K562 (cell line): ENCODE data around the gene POU3F1. TPM values are rescaled to one million over a fixed set of nuclear protein-coding genes. Genes with fewer than 3 reads are reported as not detected.

ENCODE experiments used
- BCL6 ChIP-seq: fragments of 250-450 bp; sonication (Bioruptor Pico); IDR thresholded peaks from 2 replicates; pipeline ENCODE4 v1.4.0; 2020
- CHD4 ChIP-seq: fragments of 200-600 bp; sonication (generic); IDR thresholded peaks from 3 replicates; pipeline ENCODE4 v1.6.1; 2012; ENCODE audit warnings: low read depth, mild to moderate bottlenecking, mixed read lengths, low read length, inconsistent platforms; ENCODE audit not compliant: insufficient read depth, insufficient replicate concordance, poor library complexity, severe bottlenecking
- CTBP1 ChIP-seq: fragments of 450-650 bp; IDR thresholded peaks from 2 replicates; pipeline ENCODE4 v1.6.1; 2016; ENCODE audit warnings: borderline replicate concordance
- GABPA ChIP-seq: fragments of 200-800 bp; sonication (Bioruptor generic); conservative IDR thresholded peaks from 2 replicates; pipeline ENCODE4 v1.6.1; 2016; ENCODE audit warnings: low read depth, missing genetic modification characterization, missing compliant biosample characterization
- HDAC8 ChIP-seq: fragments of 450-650 bp; IDR thresholded peaks from 2 replicates; pipeline ENCODE4 v1.6.1; 2016; ENCODE audit warnings: mild to moderate bottlenecking, missing genetic modification characterization, moderate library complexity, missing compliant biosample characterization
- LCOR ChIP-seq: sonication (generic); formaldehyde crosslinking; IDR thresholded peaks from 2 replicates; pipeline ENCODE4 v1.8.0; 2022; ENCODE audit warnings: mild to moderate bottlenecking, missing genetic modification reagents
- MEF2A ChIP-seq: IDR thresholded peaks from 2 replicates; pipeline ENCODE4 v1.6.1; 2011; ENCODE audit warnings: low read depth, mild to moderate bottlenecking, low read length, moderate library complexity; ENCODE audit not compliant: control insufficient read depth
- PCBP1 ChIP-seq: fragments of 200-400 bp; formaldehyde crosslinking; IDR thresholded peaks from 2 replicates; pipeline ENCODE4 v1.6.1; 2018; ENCODE audit warnings: mild to moderate bottlenecking, low read depth, low read length; ENCODE audit not compliant: poor library complexity, severe bottlenecking
- RBM15 ChIP-seq: fragments of 200-400 bp; formaldehyde crosslinking; IDR thresholded peaks from 2 replicates; pipeline ENCODE4 v1.6.1; 2018; ENCODE audit warnings: mild to moderate bottlenecking, low read length, moderate library complexity; ENCODE audit not compliant: insufficient read depth
- SAP30 ChIP-seq: fragments of 200-600 bp; sonication (generic); IDR thresholded peaks from 2 replicates; pipeline ENCODE4 v1.6.1; 2012; ENCODE audit warnings: borderline replicate concordance, low read depth, mild to moderate bottlenecking, moderate library complexity, low read length, control low read depth, inconsistent platforms; ENCODE audit not compliant: insufficient read depth, poor library complexity, severe bottlenecking
- SIN3A ChIP-seq, 2 experiments: fragments of 150-350 bp in 1 of 2; IDR thresholded peaks; 2 replicates each; pipeline ENCODE4 v1.6.1; 2011 to 2016; ENCODE audit warnings: borderline replicate concordance in 2 of 2, low read depth in 2 of 2, low read length in 2 of 2, mild to moderate bottlenecking in 2 of 2, moderate library complexity in 2 of 2; ENCODE audit not compliant: control insufficient read depth in 1 of 2
- SIN3B ChIP-seq: fragments of 450-650 bp; IDR thresholded peaks from 2 replicates; pipeline ENCODE4 v1.6.1; 2017; ENCODE audit warnings: low read depth, mild to moderate bottlenecking, moderate library complexity
- TFAP4 ChIP-seq: sonication (generic); formaldehyde crosslinking; IDR thresholded peaks from 2 replicates; pipeline ENCODE4 v1.8.0; 2022; ENCODE audit warnings: missing genetic modification reagents, mild to moderate bottlenecking, moderate library complexity, borderline replicate concordance
- TRIM28 ChIP-seq: fragments of 450-650 bp; IDR thresholded peaks from 2 replicates; pipeline ENCODE4 v1.6.1; 2017
- USF2 ChIP-seq: sonication (generic); formaldehyde crosslinking; IDR thresholded peaks from 2 replicates; pipeline ENCODE4 v1.5.0; 2020; ENCODE audit warnings: missing genetic modification reagents
- polyA plus RNA-seq, 8 experiments: library from polyadenylated mRNA; depleted of rRNA in 4 of 8; stranded (reverse) in 5 of 8; unstranded in 3 of 8; fragments of >200 nt; fragmentation: Nextera tagmentation in 2 of 8; fragmentation: Illumina TruSeq in 1 of 8; extraction: Ambion mirVana in 2 of 8; extraction: Trizol in 1 of 8; gene quantifications; 2 replicates each; pipeline versions ENCODE4 v1.2.1 to v1.2.3, GENCODE V29; 2011 to 2014; ENCODE audit warnings: inconsistent platforms in 1 of 8, missing spikeins in 1 of 8
- total RNA-seq, 7 experiments: library from RNA; depleted of rRNA in 6 of 7; stranded (reverse); fragments of >200 nt in 6 of 7; fragmentation: Illumina TruSeq in 2 of 7; extraction: Trizol in 2 of 7; gene quantifications; 2 replicates each; pipeline versions ENCODE4 v1.2.1 to v1.2.3, GENCODE V29; 2011 to 2021; ENCODE audit warnings: low replicate concordance in 1 of 7
- TF ChIP-seq, protein P1 (sequence below), 2 experiments: fragments of 450-650 bp; formaldehyde crosslinking in 1 of 2; IDR thresholded peaks; 2 replicates each; pipeline versions ENCODE4 v1.4.0 to v1.6.1; 2014 to 2020; ENCODE audit warnings: mild to moderate bottlenecking in 2 of 2, borderline replicate concordance in 1 of 2, low read depth in 1 of 2

POU3F1 gene
- total and polyA plus RNA-seq, 9 of the 15 experiments (the other 6 are each of a cell fraction or from before 2014, with no cell fraction given) = 0.09 TPM; not detected in 8

DNA sequence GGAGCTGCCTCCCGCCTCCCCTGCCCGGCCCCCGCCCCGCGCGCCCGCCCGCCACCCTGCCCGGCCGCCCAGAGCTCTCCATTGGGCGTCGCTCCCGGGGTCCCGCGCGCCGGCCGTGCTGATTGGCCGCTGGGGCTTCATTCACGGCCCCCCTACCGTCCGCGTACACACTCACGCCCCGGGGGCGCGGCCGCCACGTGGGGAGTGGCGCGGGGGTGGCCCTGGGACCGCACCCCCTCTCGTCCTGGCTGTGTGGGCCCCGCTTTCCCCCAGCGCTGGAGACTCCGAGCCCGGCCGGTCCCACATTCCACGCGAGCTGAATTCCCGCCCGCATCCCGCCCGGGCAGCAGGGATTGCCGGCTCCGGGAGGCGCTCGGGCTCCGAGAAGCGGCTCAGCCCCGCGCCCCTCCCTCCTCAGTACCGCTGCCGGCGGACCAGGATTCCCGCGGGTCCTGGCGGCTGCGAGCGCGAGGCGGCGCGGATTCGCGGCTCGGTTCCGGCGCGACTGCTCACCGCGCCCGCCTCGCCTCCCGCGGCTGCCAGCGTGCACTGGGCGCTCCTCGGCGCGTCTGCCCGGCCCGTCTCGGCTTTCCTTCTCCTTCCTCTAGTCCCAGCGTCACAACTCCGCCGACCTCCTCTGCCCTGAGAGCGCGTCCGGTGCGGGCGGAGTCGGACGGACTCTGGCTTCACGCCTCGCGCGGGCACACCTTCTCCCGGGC, 450 bp upstream of the POU3F1 start (continued):
- TF ChIP-seq HDAC8 (tag) (no peak), SAP30 (peak; percentile 60), TRIM28 (no peak), LCOR (CRISPR knock-in tag) (no peak), CHD4 (no peak), SIN3A (IDR thresholded peaks at IDR 0.05; ENCODE audit: borderline replicate concordance in 2 of 2, control insufficient read depth in 1 of 2, low read depth in 2 of 2, low read length in 2 of 2) (peak in 1 of 2 experiments; percentile 60; a peak in 2 of 4 replicates), RBM15 (no peak), USF2 (peak; percentile 44), TFAP4 (peak; percentile 20; the same call in 1 of the 2 replicates), GABPA (tag) (peak; percentile 23; the same call in 1 of the 2 replicates), MEF2A (no peak), SIN3B (no peak), CTBP1 (peak; percentile 87), PCBP1 (peak; percentile 86), BCL6 (CRISPR knock-in tag) (no peak)
- TF ChIP-seq, protein P1, sequence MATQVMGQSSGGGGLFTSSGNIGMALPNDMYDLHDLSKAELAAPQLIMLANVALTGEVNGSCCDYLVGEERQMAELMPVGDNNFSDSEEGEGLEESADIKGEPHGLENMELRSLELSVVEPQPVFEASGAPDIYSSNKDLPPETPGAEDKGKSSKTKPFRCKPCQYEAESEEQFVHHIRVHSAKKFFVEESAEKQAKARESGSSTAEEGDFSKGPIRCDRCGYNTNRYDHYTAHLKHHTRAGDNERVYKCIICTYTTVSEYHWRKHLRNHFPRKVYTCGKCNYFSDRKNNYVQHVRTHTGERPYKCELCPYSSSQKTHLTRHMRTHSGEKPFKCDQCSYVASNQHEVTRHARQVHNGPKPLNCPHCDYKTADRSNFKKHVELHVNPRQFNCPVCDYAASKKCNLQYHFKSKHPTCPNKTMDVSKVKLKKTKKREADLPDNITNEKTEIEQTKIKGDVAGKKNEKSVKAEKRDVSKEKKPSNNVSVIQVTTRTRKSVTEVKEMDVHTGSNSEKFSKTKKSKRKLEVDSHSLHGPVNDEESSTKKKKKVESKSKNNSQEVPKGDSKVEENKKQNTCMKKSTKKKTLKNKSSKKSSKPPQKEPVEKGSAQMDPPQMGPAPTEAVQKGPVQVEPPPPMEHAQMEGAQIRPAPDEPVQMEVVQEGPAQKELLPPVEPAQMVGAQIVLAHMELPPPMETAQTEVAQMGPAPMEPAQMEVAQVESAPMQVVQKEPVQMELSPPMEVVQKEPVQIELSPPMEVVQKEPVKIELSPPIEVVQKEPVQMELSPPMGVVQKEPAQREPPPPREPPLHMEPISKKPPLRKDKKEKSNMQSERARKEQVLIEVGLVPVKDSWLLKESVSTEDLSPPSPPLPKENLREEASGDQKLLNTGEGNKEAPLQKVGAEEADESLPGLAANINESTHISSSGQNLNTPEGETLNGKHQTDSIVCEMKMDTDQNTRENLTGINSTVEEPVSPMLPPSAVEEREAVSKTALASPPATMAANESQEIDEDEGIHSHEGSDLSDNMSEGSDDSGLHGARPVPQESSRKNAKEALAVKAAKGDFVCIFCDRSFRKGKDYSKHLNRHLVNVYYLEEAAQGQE (IDR thresholded peaks at IDR 0.05; ENCODE audit: borderline replicate concordance) = no peak; the same call in 1 of the 2 replicates
- TF ChIP-seq, protein P1 (CRISPR knock-in tag; IDR thresholded peaks at IDR 0.05; ENCODE audit: low read depth) = no peak
